Gastroesophageal sphincter (tissue), 3 donors: ENCODE measurements around the gene OXCT1.

Experiments
- EP300 ChIP-seq: sonication (generic); formaldehyde crosslinking; IDR thresholded peaks from one replicate; pipeline ENCODE4 v1.6.1; 2017; ENCODE audit warnings: antibody characterized with exemption, mild to moderate bottlenecking
- POLR2A ChIP-seq, 2 donors: fragments of 450-650 bp; IDR thresholded peaks; one replicate each; pipeline ENCODE4 v1.6.1; 2017; ENCODE audit warnings: antibody characterized with exemption in 2 of 2, mild to moderate bottlenecking in 2 of 2, moderate library complexity in 1 of 2
- TF ChIP-seq, protein P1 (sequence below), 4 experiments: fragments of 200-600 bp in 2 of 4; fragments of 450-650 bp in 2 of 4; sonication (generic) in 1 of 4; IDR thresholded peaks; one replicate each; pipeline ENCODE4 v1.5.1; 2017 to 2019; ENCODE audit warnings: antibody characterized with exemption in 4 of 4, mild to moderate bottlenecking in 2 of 4, moderate library complexity in 2 of 4

DNA sequence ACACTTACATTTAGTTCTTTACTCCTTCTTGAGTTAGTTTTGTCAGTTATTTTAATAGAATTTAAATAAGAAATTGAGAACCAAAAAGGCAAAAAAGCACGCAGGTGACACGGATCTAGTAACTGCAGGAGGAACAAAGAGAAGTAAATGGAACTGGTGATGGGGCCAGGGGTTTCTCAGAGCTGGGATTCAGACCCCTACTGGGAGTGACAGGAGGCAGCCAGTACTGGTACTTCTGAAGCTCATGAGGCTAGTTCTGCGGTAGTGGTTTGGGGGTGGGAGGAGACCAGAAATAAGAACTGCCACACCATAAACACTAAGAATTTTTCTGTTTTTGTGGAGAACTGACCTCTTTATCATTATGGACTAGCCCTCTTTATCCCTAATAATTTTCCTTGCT, 48.2 kb downstream of the OXCT1 start:
- TF ChIP-seq, protein P1, sequence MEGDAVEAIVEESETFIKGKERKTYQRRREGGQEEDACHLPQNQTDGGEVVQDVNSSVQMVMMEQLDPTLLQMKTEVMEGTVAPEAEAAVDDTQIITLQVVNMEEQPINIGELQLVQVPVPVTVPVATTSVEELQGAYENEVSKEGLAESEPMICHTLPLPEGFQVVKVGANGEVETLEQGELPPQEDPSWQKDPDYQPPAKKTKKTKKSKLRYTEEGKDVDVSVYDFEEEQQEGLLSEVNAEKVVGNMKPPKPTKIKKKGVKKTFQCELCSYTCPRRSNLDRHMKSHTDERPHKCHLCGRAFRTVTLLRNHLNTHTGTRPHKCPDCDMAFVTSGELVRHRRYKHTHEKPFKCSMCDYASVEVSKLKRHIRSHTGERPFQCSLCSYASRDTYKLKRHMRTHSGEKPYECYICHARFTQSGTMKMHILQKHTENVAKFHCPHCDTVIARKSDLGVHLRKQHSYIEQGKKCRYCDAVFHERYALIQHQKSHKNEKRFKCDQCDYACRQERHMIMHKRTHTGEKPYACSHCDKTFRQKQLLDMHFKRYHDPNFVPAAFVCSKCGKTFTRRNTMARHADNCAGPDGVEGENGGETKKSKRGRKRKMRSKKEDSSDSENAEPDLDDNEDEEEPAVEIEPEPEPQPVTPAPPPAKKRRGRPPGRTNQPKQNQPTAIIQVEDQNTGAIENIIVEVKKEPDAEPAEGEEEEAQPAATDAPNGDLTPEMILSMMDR (IDR thresholded peaks at IDR 0.05): no peak
- no peak for TF ChIP-seq POLR2A (IDR thresholded peaks at IDR 0.05)
- no peak for TF ChIP-seq EP300
